GM21360 (cell line): ENCODE results near the gene TICAM2.

Experiments
- ATAC-seq: cut with Tn5 transposase; IDR thresholded peaks from one replicate; pipeline ENCODE4 v1.9.1; 2021; ENCODE audit warnings: mild to moderate bottlenecking, moderate library complexity; ENCODE audit not compliant: unreplicated experiment

Gene TICAM2

GRCh38 chr5:115573133-115573532 is 29.1 kb downstream of the TICAM2 start:
- no peak for ATAC-seq

- ATAC-seq, result no peak
Observed at GRCh38 chr5:115571441-115571878, 30.8 kb downstream of the TICAM2 start.

GRCh38 chr5:115568668-115569067 is 33.6 kb downstream of the TICAM2 start:
- no peak for ATAC-seq

GRCh38 chr5:115565233-115565632 is 37.0 kb downstream of the TICAM2 start:
- no peak for ATAC-seq

- no peak for ATAC-seq
Observed at GRCh38 chr5:115561176-115561575, 41.1 kb downstream of the TICAM2 start.

DNA sequence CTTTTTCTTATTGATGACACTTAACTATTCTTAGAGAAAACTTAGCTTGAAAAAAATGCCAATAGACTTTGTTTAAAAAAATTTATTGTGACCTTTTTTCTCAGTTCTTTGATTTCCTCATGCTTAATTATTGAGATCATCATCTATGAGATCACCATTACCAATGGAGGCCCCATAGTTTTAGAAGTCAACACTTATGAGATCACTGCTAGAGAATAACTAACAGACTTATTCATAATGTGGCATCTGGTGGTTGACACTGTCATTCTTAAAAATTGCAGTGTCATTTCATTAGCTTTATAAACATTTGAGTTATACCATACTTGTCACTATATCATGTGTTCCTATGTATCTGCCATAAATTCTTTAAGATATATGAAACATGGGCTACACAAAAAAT is 42.8 kb downstream of the TICAM2 start:
- ATAC-seq, result no peak

DNA sequence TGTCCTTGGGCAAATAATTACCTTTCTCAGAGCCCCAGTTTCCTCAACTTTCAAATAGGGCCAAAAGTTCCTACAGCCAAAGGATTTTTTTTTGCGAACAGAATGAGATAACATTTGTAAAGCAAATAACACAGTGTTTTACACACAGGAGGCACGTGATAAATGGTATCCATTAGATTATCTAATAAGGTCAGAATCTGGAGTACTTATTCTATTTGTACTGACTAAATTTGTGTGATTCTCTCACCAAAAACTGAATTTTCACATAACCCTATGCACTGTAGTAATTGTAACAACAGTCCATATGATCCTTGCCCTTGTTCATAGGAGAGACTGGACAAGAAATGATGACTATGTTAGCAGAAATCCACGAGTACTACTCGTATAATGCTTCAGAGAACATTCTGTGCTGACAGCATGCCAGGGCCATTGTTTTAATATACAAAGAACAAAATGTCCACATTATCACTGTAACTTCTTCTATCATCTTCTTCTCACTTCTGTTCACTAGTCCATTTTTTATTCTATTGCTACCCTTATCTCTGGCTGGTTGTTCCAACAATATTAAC is 43.8 kb downstream of the TICAM2 start:
- no peak for ATAC-seq

GRCh38 chr5:115557667-115558387 is 44.5 kb downstream of the TICAM2 start:
- ATAC-seq, result no peak

GRCh38 chr5:115556276-115556675 is 46.0 kb downstream of the TICAM2 start:
- ATAC-seq, result no peak

DNA sequence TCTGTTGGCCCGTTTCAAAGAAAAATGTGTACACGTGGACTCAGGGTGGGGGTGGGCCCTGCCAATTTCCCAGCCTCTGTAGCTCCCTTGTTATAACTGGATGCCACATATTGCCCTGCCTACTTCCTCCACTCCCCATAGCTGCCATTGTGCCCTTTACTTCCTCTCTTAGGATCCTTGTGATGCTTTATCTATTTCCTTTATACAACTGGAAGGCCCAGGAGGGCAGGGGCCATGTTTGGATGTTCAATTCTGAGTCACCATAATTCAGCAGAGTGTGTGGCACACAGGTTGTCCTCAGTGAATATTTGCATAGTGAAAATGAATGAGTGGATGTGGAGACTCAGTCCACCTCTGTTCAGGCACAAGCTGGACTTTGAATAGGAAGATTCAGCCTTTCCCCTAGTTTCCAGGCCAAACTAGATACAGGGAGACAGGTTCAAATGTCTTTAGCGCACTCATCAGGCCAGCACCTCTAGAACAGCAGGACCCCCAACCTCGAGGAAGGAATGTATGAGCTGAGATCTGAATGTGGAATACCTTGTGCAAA is 47.1 kb downstream of the TICAM2 start:
- no peak for ATAC-seq

- ATAC-seq, result no peak
Observed at GRCh38 chr5:115553082-115553481, 49.2 kb downstream of the TICAM2 start.

- ATAC-seq, result no peak
Observed at GRCh38 chr5:115551415-115551814, 50.9 kb downstream of the TICAM2 start.

DNA sequence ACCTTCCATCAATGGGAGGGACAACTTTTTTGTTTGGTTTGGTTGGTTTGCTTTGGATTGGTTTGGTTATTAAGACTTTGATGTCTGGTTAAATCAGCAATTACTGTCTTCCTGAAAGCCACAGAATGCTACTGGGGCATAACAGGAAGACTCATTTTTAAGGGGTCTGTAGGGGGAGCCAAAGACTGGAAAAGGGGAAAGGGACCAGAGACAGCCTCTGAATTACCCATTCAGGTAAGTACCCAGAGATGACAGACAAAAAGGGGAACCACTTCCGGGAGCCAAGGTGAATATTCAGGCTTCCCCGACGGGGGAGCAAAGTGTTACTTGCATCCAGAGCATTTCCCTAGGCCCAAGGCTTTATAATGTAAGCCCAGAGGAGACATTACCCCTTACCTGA is 53.1 kb downstream of the TICAM2 start:
- no peak for ATAC-seq

- ATAC-seq, result no peak
Observed at GRCh38 chr5:115548683-115549082, 53.6 kb downstream of the TICAM2 start.

- no peak for ATAC-seq
Observed at GRCh38 chr5:115545351-115545882, 56.9 kb downstream of the TICAM2 start.

- peak; percentile 95 for ATAC-seq
Observed at GRCh38 chr5:115544436-115545350, 57.6 kb downstream of the TICAM2 start, which contains the start of gene FEM1C. TSS of gene FEM1C (minus strand) at chr5:115544775. CDS start at chr5:115543493, 1,282 bp downstream.

GRCh38 chr5:115544043-115544435 is 58.2 kb downstream of the TICAM2 start:
- no peak for ATAC-seq

- ATAC-seq, result peak; percentile 29
Observed at GRCh38 chr5:115543365-115544042, 58.8 kb downstream of the TICAM2 start.

GRCh38 chr5:115542651-115543364 is 59.5 kb downstream of the TICAM2 start:
- no peak for ATAC-seq

DNA sequence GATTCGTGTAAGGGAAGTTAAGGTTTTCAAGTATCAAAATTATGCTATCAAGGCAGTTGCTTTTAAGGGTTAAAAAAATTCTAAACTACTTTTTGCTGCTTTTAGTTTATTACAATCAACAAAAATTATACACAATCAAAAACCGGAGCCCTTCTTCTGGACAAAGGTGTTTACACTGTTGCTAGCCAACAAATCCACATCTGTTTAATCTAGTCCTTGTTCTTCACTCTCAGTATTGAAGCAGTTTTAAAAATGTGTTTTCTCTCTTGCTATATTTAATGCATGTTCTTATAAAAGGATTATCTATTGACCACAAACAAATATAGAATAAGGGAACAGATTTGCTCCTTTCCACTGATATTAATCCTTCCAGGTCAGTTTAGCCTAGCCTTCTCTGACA is 60.2 kb downstream of the TICAM2 start:
- ATAC-seq, result no peak
